ENCODE results near the gene LPP.

Gene LPP

GRCh38 chr3:188370081-188370830 is 216.3 kb downstream of the LPP start:
- no peaks in the 10 kb centered on the region for H3K9me2 ChIP-seq (replicated peaks; ENCODE audit: insufficient read depth, low read length)
- TF ChIP-seq CTCF (IDR thresholded peaks at IDR 0.05; ENCODE audit: low read length), result no peak
- no peak for TF ChIP-seq EZH2 (optimal IDR thresholded peaks at IDR 0.05; ENCODE audit: low read depth, low read length)
- no peak for TF ChIP-seq EZH2phosphoT487 (IDR thresholded peaks at IDR 0.05; ENCODE audit: low read length)
- H3K36me3 ChIP-seq (replicated peaks; ENCODE audit: insufficient read depth, low read length), result no peaks in the 10 kb centered on the region
- no peaks in the 10 kb centered on the region for H3F3A ChIP-seq (ENCODE audit: insufficient read depth, low read length)
- H2AFZ ChIP-seq (ENCODE audit: low read length), result no peak overlapping the region
- H3K79me2 ChIP-seq (ENCODE audit: low read length), result no peaks in the 10 kb centered on the region
- no peak overlapping the region for H3K4me2 ChIP-seq (ENCODE audit: low read depth, low read length)
- H4K20me1 ChIP-seq (ENCODE audit: insufficient read depth, low read length), result no peaks in the 10 kb centered on the region
- H3K4me3 ChIP-seq (ENCODE audit: low read length), result no peak overlapping the region
- no peaks in the 10 kb centered on the region for H3K4me1 ChIP-seq (ENCODE audit: low read length)
- no peak overlapping the region for H3K9ac ChIP-seq (ENCODE audit: low read length)
- no peaks in the 10 kb centered on the region for H3K27me3 ChIP-seq (replicated peaks; ENCODE audit: insufficient read depth, low read length)
- H3K27ac ChIP-seq (ENCODE audit: low read length), result no peak overlapping the region
- no peaks in the 10 kb centered on the region for H3K9me3 ChIP-seq (replicated peaks; ENCODE audit: insufficient read depth, low read length)
- no peak for DNase-seq

GRCh38 chr3:188378786-188379185 is 224.8 kb downstream of the LPP start:
- no peak overlapping the region for H3K9ac ChIP-seq (ENCODE audit: low read length)
- no peaks in the 10 kb centered on the region for H4K20me1 ChIP-seq (ENCODE audit: insufficient read depth, low read length)
- no peaks in the 10 kb centered on the region for H3K9me2 ChIP-seq (replicated peaks; ENCODE audit: insufficient read depth, low read length)
- H3K4me3 ChIP-seq (ENCODE audit: low read length), result no peak overlapping the region
- no peaks in the 10 kb centered on the region for H3K79me2 ChIP-seq (ENCODE audit: low read length)
- H2AFZ ChIP-seq (ENCODE audit: low read length), result no peak overlapping the region
- no peaks in the 10 kb centered on the region for H3F3A ChIP-seq (ENCODE audit: insufficient read depth, low read length)
- no peaks in the 10 kb centered on the region for H3K27me3 ChIP-seq (replicated peaks; ENCODE audit: insufficient read depth, low read length)
- no peaks in the 10 kb centered on the region for H3K36me3 ChIP-seq (replicated peaks; ENCODE audit: insufficient read depth, low read length)
- H3K27ac ChIP-seq (ENCODE audit: low read length), result no peak overlapping the region
- DNase-seq, result no peak
- no peak overlapping the region for H3K4me2 ChIP-seq (ENCODE audit: low read depth, low read length)
- TF ChIP-seq EZH2phosphoT487 (IDR thresholded peaks at IDR 0.05; ENCODE audit: low read length), result no peak
- TF ChIP-seq EZH2 (optimal IDR thresholded peaks at IDR 0.05; ENCODE audit: low read depth, low read length), result no peak
- no peak for TF ChIP-seq CTCF (IDR thresholded peaks at IDR 0.05; ENCODE audit: low read length)
- no peaks in the 10 kb centered on the region for H3K9me3 ChIP-seq (replicated peaks; ENCODE audit: insufficient read depth, low read length)
- no peaks in the 10 kb centered on the region for H3K4me1 ChIP-seq (ENCODE audit: low read length)

- Histone ChIP-seq H3K4me3 (ENCODE audit: low read length) (no peak overlapping the region), H3K9ac (ENCODE audit: low read length) (no peak overlapping the region), H3K27me3 (replicated peaks; ENCODE audit: insufficient read depth, low read length) (no peaks in the 10 kb centered on the region), H2AFZ (ENCODE audit: low read length) (no peak overlapping the region), H3K27ac (ENCODE audit: low read length) (no peak overlapping the region), H3F3A (ENCODE audit: insufficient read depth, low read length) (no peaks in the 10 kb centered on the region), H3K9me3 (replicated peaks; ENCODE audit: insufficient read depth, low read length) (no peaks in the 10 kb centered on the region), H3K4me1 (ENCODE audit: low read length) (no peaks in the 10 kb centered on the region), H3K4me2 (ENCODE audit: low read depth, low read length) (no peak overlapping the region), H3K9me2 (replicated peaks; ENCODE audit: insufficient read depth, low read length) (no peaks in the 10 kb centered on the region), H3K79me2 (ENCODE audit: low read length) (no peaks in the 10 kb centered on the region), H3K36me3 (replicated peaks; ENCODE audit: insufficient read depth, low read length) (no peaks in the 10 kb centered on the region), H4K20me1 (ENCODE audit: insufficient read depth, low read length) (no peaks in the 10 kb centered on the region)
- TF ChIP-seq CTCF (IDR thresholded peaks at IDR 0.05; ENCODE audit: low read length) (no peak), EZH2 (optimal IDR thresholded peaks at IDR 0.05; ENCODE audit: low read depth, low read length) (no peak), EZH2phosphoT487 (IDR thresholded peaks at IDR 0.05; ENCODE audit: low read length) (no peak)
- DNase-seq, result no peak
Observed at GRCh38 chr3:188380252-188380651, 226.3 kb downstream of the LPP start.

All from MM.1S (cell line).